ENCODE data around the gene APIP. TPM values are rescaled to one million over a fixed set of nuclear protein-coding genes. Genes with fewer than 3 reads are reported as not detected.

The APIP gene
- total and polyA plus RNA-seq, 2 donors (not counting 1 experiment from before 2014, with no cell fraction given) = 32.2 to 32.7 TPM

DNA sequence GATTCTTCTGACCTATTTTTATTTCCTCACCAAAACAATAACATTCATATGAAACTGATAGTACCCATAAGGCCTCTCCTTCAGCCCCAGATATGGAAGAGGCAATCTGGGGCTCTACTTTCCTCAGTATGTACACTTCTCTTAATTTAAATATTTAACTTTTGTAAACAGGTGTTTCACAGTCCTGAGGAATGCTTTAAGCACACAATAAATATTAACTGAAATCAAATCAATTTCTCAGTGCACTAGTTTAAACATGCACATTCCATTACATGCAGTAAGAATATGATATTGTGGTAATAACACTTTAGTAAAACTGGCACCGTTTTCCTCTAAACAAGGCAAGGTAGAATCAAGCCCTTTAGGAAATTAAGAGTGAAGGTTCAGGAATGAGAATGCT lies 28.9 kb downstream of the APIP start:
- H3K27ac ChIP-seq (ENCODE audit: insufficient read depth, low read length) = no peak overlapping the region
- H4K20me1 ChIP-seq (ENCODE audit: control insufficient read depth, extremely low read depth, insufficient read depth, low read length) = no peaks in the 10 kb centered on the region
- H2AFZ ChIP-seq (ENCODE audit: low read length) = no peak overlapping the region
- H3K4me2 ChIP-seq (ENCODE audit: extremely low read depth, insufficient read depth, low read length) = no peak overlapping the region
- no peaks in the 10 kb centered on the region for H3K4me1 ChIP-seq (ENCODE audit: control insufficient read depth, extremely low read depth, insufficient read depth, low read length)
- no peak overlapping the region for H3K9ac ChIP-seq (ENCODE audit: insufficient read depth, low read length)
- H3K4me3 ChIP-seq (replicated peaks in 1 of 4; ENCODE audit: control extremely low read depth in 1 of 4, insufficient read depth in 1 of 4, low read depth in 3 of 4, low read length in 4 of 4) = no peak overlapping the region
- H3K27me3 ChIP-seq (ENCODE audit: control insufficient read depth, insufficient read depth, low read length) = no peaks in the 10 kb centered on the region
- no peaks in the 10 kb centered on the region for H3K79me2 ChIP-seq (ENCODE audit: control insufficient read depth, insufficient read depth, low read length)
- TF ChIP-seq, protein P1, sequence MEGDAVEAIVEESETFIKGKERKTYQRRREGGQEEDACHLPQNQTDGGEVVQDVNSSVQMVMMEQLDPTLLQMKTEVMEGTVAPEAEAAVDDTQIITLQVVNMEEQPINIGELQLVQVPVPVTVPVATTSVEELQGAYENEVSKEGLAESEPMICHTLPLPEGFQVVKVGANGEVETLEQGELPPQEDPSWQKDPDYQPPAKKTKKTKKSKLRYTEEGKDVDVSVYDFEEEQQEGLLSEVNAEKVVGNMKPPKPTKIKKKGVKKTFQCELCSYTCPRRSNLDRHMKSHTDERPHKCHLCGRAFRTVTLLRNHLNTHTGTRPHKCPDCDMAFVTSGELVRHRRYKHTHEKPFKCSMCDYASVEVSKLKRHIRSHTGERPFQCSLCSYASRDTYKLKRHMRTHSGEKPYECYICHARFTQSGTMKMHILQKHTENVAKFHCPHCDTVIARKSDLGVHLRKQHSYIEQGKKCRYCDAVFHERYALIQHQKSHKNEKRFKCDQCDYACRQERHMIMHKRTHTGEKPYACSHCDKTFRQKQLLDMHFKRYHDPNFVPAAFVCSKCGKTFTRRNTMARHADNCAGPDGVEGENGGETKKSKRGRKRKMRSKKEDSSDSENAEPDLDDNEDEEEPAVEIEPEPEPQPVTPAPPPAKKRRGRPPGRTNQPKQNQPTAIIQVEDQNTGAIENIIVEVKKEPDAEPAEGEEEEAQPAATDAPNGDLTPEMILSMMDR (conservative IDR thresholded peaks at IDR 0.05 in 1 of 2, IDR thresholded peaks at IDR 0.05 in 1 of 2; ENCODE audit: low read depth in 1 of 2, low read length in 2 of 2) = no peak
- no peak for TF ChIP-seq EZH2 (IDR thresholded peaks at IDR 0.05; ENCODE audit: low read length, missing control alignments)
- H3K9me3 ChIP-seq (ENCODE audit: control insufficient read depth, insufficient read depth, low read depth, low read length) = no peaks in the 10 kb centered on the region
- DNase-seq (ENCODE audit: low read depth in 2 of 2) = no peak
- no peaks in the 10 kb centered on the region for H3K36me3 ChIP-seq (ENCODE audit: control insufficient read depth, insufficient read depth, low read length)

DNA sequence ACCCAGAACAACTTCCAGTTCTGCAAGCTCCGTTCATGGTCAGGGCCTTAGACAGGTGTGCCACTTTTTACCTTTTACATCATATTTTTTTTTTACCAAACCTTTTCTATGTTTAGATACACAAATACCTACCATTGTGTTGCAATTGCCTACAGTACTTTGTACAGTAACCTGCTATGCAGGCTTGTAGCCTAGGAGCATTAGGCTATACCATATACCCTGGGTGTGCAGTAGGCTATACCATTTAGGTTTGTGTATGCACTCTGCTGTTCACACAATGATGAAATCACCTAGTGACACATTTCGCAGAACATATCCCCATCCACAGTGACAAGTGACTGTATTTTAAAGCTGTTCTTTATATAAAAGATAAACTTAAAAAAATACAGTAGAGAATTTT lies 29.6 kb downstream of the APIP start:
- DNase-seq (ENCODE audit: low read depth in 2 of 2) = no peak
- Histone ChIP-seq H3K36me3 (ENCODE audit: control insufficient read depth, insufficient read depth, low read length) (no peaks in the 10 kb centered on the region), H3K4me1 (ENCODE audit: control insufficient read depth, extremely low read depth, insufficient read depth, low read length) (no peaks in the 10 kb centered on the region), H3K79me2 (ENCODE audit: control insufficient read depth, insufficient read depth, low read length) (no peaks in the 10 kb centered on the region), H3K4me3 (replicated peaks in 1 of 4; ENCODE audit: control extremely low read depth in 1 of 4, insufficient read depth in 1 of 4, low read depth in 3 of 4, low read length in 4 of 4) (no peak overlapping the region), H3K9ac (ENCODE audit: insufficient read depth, low read length) (no peak overlapping the region), H3K4me2 (ENCODE audit: extremely low read depth, insufficient read depth, low read length) (no peak overlapping the region), H3K27ac (ENCODE audit: insufficient read depth, low read length) (no peak overlapping the region), H4K20me1 (ENCODE audit: control insufficient read depth, extremely low read depth, insufficient read depth, low read length) (no peaks in the 10 kb centered on the region), H3K27me3 (ENCODE audit: control insufficient read depth, insufficient read depth, low read length) (no peaks in the 10 kb centered on the region), H3K9me3 (ENCODE audit: control insufficient read depth, insufficient read depth, low read depth, low read length) (no peaks in the 10 kb centered on the region), H2AFZ (ENCODE audit: low read length) (no peak overlapping the region)
- TF ChIP-seq, protein P1 (conservative IDR thresholded peaks at IDR 0.05 in 1 of 2, IDR thresholded peaks at IDR 0.05 in 1 of 2; ENCODE audit: low read depth in 1 of 2, low read length in 2 of 2) = no peak
- TF ChIP-seq EZH2 (IDR thresholded peaks at IDR 0.05; ENCODE audit: low read length, missing control alignments) = no peak

DNA sequence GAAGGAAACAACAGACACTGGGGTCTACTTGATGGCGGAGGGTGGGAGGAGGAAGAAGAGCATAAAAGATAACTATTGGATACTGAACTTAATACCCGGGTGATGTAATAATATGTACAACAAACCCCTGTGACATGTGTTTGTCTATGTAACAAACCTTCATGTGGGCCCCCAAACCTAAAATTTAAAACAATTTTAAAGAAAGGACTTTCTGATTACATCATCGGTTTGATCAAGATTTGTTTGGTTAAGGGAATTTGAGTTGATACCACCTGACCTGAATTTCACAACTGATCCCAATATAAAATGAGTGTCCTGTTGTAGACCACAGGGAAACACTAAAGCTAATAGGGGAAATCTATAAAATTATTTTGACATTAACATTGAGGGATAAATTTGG lies 34.3 kb downstream of the APIP start:
- no peaks in the 10 kb centered on the region for H3K4me1 ChIP-seq (ENCODE audit: control insufficient read depth, extremely low read depth, insufficient read depth, low read length)
- H3K9me3 ChIP-seq (ENCODE audit: control insufficient read depth, insufficient read depth, low read depth, low read length) = no peaks in the 10 kb centered on the region
- no peaks in the 10 kb centered on the region for H3K79me2 ChIP-seq (ENCODE audit: control insufficient read depth, insufficient read depth, low read length)
- H3K4me3 ChIP-seq (replicated peaks in 1 of 4; ENCODE audit: control extremely low read depth in 1 of 4, insufficient read depth in 1 of 4, low read depth in 3 of 4, low read length in 4 of 4) = no peak overlapping the region
- H4K20me1 ChIP-seq (ENCODE audit: control insufficient read depth, extremely low read depth, insufficient read depth, low read length) = no peaks in the 10 kb centered on the region
- no peaks in the 10 kb centered on the region for H3K27me3 ChIP-seq (ENCODE audit: control insufficient read depth, insufficient read depth, low read length)
- H3K9ac ChIP-seq (ENCODE audit: insufficient read depth, low read length) = no peak overlapping the region
- no peak overlapping the region for H3K27ac ChIP-seq (ENCODE audit: insufficient read depth, low read length)
- no peak overlapping the region for H3K4me2 ChIP-seq (ENCODE audit: extremely low read depth, insufficient read depth, low read length)
- TF ChIP-seq, protein P1 (conservative IDR thresholded peaks at IDR 0.05 in 1 of 2, IDR thresholded peaks at IDR 0.05 in 1 of 2; ENCODE audit: low read depth in 1 of 2, low read length in 2 of 2) = no peak
- no peak for TF ChIP-seq EZH2 (IDR thresholded peaks at IDR 0.05; ENCODE audit: low read length, missing control alignments)
- no peak overlapping the region for H2AFZ ChIP-seq (ENCODE audit: low read length)
- no peak for DNase-seq (ENCODE audit: low read depth in 2 of 2)
- no peaks in the 10 kb centered on the region for H3K36me3 ChIP-seq (ENCODE audit: control insufficient read depth, insufficient read depth, low read length)

Measured in fibroblast of lung (primary cell).